Neuronal stem cell (in vitro differentiated cells): ENCODE data around the gene SORCS1.

Experiments
- DNase-seq: peaks from one replicate; pipeline ENCODE4 v3.0.0-alpha.2; 2013; ENCODE audit warnings: low spot score
- H2AFZ ChIP-seq: one replicate; pipeline ENCODE4 v1.6.1; 2013; ENCODE audit warnings: mild to moderate bottlenecking, low read length, inconsistent platforms
- H2AK5ac ChIP-seq: 2 replicates; pipeline ENCODE4 v1.6.1; 2013; ENCODE audit warnings: low read depth, mild to moderate bottlenecking, inconsistent platforms, low read length, moderate library complexity, mixed read lengths
- H2BK120ac ChIP-seq: 2 replicates; pipeline ENCODE4 v1.6.1; 2013; ENCODE audit warnings: low read depth, mild to moderate bottlenecking, inconsistent platforms, low read length, moderate library complexity, mixed read lengths
- H2BK12ac ChIP-seq: one replicate; pipeline ENCODE4 v1.6.1; 2013; ENCODE audit warnings: low read length, inconsistent platforms
- H2BK15ac ChIP-seq: 2 replicates; pipeline ENCODE4 v1.6.1; 2013; ENCODE audit warnings: mild to moderate bottlenecking, low read length, inconsistent platforms, mixed read lengths
- H2BK5ac ChIP-seq: one replicate; pipeline ENCODE4 v1.6.1; 2013; ENCODE audit warnings: inconsistent platforms, mild to moderate bottlenecking, low read length, moderate library complexity
- H3K14ac ChIP-seq: one replicate; pipeline ENCODE4 v1.6.1; 2013; ENCODE audit warnings: low read length, inconsistent platforms
- H3K18ac ChIP-seq: 2 replicates; pipeline ENCODE4 v1.6.1; 2013; ENCODE audit warnings: low read length, inconsistent platforms
- H3K23ac ChIP-seq: 2 replicates; pipeline ENCODE4 v1.6.1; 2013; ENCODE audit warnings: low read depth, mild to moderate bottlenecking, mixed read lengths, low read length, inconsistent platforms; ENCODE audit not compliant: poor library complexity
- H3K27ac ChIP-seq: replicated peaks from 3 replicates; pipeline ENCODE4 v1.5.1; 2013; ENCODE audit warnings: low read length, inconsistent platforms
- H3K27me3 ChIP-seq, 3 experiments: 2 replicates each; pipeline ENCODE4 v1.6.1; 2013; ENCODE audit warnings: low read length in 3 of 3, mild to moderate bottlenecking in 2 of 3, inconsistent platforms in 1 of 3, low read depth in 1 of 3, mixed read lengths in 1 of 3, moderate library complexity in 1 of 3; ENCODE audit not compliant: control insufficient read depth in 3 of 3, insufficient read depth in 3 of 3
- H3K36me3 ChIP-seq, 2 donors: replicated peaks in 1 of 2; 2 replicates each; pipeline ENCODE4 v1.6.1; 2013; ENCODE audit warnings: low read length in 2 of 2; ENCODE audit not compliant: control insufficient read depth in 2 of 2, insufficient read depth in 2 of 2
- H3K4ac ChIP-seq: 2 replicates; pipeline ENCODE4 v1.6.1; 2013; ENCODE audit warnings: inconsistent platforms, mild to moderate bottlenecking, low read length, moderate library complexity
- H3K4me1 ChIP-seq, 2 donors: 1 replicate in 1 of 2; 2 replicates in 1 of 2; pipeline ENCODE4 v1.6.1; 2013; ENCODE audit warnings: low read length in 2 of 2, low read depth in 1 of 2; ENCODE audit not compliant: control insufficient read depth in 2 of 2, insufficient read depth in 1 of 2
- H3K4me2 ChIP-seq: one replicate; pipeline ENCODE4 v1.6.1; 2013; ENCODE audit warnings: mild to moderate bottlenecking, low read length, inconsistent platforms; ENCODE audit not compliant: insufficient read depth, poor library complexity, severe bottlenecking
- H3K4me3 ChIP-seq, 2 donors: 2 replicates each; pipeline ENCODE4 v1.5.1; 2013; ENCODE audit warnings: low read length in 2 of 2, mild to moderate bottlenecking in 2 of 2, inconsistent platforms in 1 of 2, moderate library complexity in 1 of 2
- H3K79me1 ChIP-seq: one replicate; pipeline ENCODE4 v1.6.1; 2013; ENCODE audit warnings: low read depth, mild to moderate bottlenecking, inconsistent platforms, low read length, moderate library complexity
- H3K9ac ChIP-seq: one replicate; pipeline ENCODE4 v1.6.1; 2013; ENCODE audit warnings: mild to moderate bottlenecking, low read depth, low read length, inconsistent platforms; ENCODE audit not compliant: poor library complexity
- H3K9me3 ChIP-seq, 2 donors: replicated peaks in 1 of 2; 2 replicates each; pipeline versions ENCODE3 to v1.6.1; 2013; ENCODE audit warnings: low read length in 2 of 2, mild to moderate bottlenecking in 2 of 2, inconsistent platforms in 1 of 2, low read depth in 1 of 2, mixed read lengths in 1 of 2, moderate library complexity in 1 of 2; ENCODE audit not compliant: control insufficient read depth in 2 of 2, insufficient read depth in 1 of 2
- H4K8ac ChIP-seq: one replicate; pipeline ENCODE4 v1.6.1; 2013; ENCODE audit warnings: low read depth, mild to moderate bottlenecking, inconsistent platforms, low read length, moderate library complexity
- H4K91ac ChIP-seq: one replicate; pipeline ENCODE4 v1.6.1; 2013; ENCODE audit warnings: low read length, low read depth, mild to moderate bottlenecking, inconsistent platforms; ENCODE audit not compliant: poor library complexity
- WGBS, 2 donors: extraction: QIAGEN DNeasy Blood & Tissue Kit; methylation state at CpG; one replicate each; pipeline ENCODE4 v1.1.7; 2013; ENCODE audit warnings: missing lambda C conversion rate in 2 of 2, mixed read lengths in 1 of 2; ENCODE audit not compliant: insufficient read length in 2 of 2, insufficient replicate concordance in 1 of 2; ENCODE audit errors: extremely low coverage in 2 of 2; 5-methylcytosine and 5-hydroxymethylcytosine counted together

The SORCS1 gene

DNA sequence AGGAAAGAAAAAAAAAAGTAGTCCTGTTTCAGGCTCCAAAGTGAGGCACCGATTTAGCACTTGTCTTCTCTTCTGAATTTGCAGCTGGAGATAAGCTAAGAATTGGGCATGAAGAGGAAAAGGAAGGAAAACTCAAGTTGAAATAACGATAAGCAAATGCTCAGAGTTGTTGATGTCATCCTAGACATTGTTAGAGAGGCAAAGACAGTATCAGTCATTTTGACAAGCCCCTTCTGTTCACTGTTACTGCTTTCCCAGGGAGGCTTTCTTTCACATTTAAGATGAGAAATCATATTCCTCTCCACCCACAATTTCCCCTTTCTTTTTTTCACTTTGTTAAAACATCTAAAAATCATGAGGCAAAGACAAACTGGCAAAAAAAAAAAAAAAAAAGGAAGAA, 41.8 kb downstream of the SORCS1 start:
- H2BK15ac ChIP-seq = no peak overlapping the region
- no peak overlapping the region for H2BK12ac ChIP-seq
- no peak overlapping the region for H2AFZ ChIP-seq
- no peak overlapping the region for H3K4me2 ChIP-seq
- H3K4me3 ChIP-seq = no peak overlapping the region
- WGBS, 2 donors = no CpG with 5 or more reads among the region's 2 CpGs
- no peaks in the 10 kb centered on the region for H3K79me1 ChIP-seq
- H2BK120ac ChIP-seq = no peak overlapping the region
- no peak for DNase-seq
- H3K36me3 ChIP-seq = no peaks in the 10 kb centered on the region
- H3K27ac ChIP-seq = no peak overlapping the region
- H3K27me3 ChIP-seq = no peaks in the 10 kb centered on the region
- no peak overlapping the region for H4K91ac ChIP-seq
- no peak overlapping the region for H3K18ac ChIP-seq
- H4K8ac ChIP-seq = no peak overlapping the region
- H3K9ac ChIP-seq = no peak overlapping the region
- H3K14ac ChIP-seq = no peak overlapping the region
- peaks cover 0 to 2% of the 10 kb centered on the region in 2 donors for H3K4me1 ChIP-seq
- no peaks in the 10 kb centered on the region for H3K9me3 ChIP-seq
- H2AK5ac ChIP-seq = no peak overlapping the region
- H3K23ac ChIP-seq = no peak overlapping the region
- no peak overlapping the region for H3K4ac ChIP-seq
- H2BK5ac ChIP-seq = no peak overlapping the region

DNA sequence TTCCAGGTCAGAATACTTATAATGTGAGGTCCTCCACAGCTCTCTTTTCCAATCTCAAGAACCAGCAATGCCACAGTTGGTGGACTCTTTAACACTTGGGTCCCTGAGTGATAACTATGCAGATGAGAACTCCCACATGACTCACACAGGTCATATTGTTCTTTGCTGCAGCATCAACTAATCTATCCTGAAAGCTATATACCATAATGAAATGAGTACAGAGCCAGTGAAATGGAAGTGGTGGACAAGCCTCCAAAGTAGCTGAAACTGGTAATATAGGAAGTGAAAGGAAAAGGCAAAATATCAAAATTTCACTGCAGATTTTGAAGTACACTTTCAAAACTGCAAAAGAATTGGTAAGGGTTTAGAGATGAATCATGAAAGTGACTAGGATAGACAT, 45.6 kb downstream of the SORCS1 start:
- Histone ChIP-seq H3K14ac (no peak overlapping the region), H3K18ac (no peak overlapping the region), H3K9me3 (no peaks in the 10 kb centered on the region), H4K91ac (no peak overlapping the region), H2AFZ (no peak overlapping the region), H3K9ac (no peak overlapping the region), H3K4ac (no peak overlapping the region), H2BK5ac (no peak overlapping the region), H3K79me1 (no peaks in the 10 kb centered on the region), H3K27me3 (no peaks in the 10 kb centered on the region), H3K36me3 (no peaks in the 10 kb centered on the region), H4K8ac (no peak overlapping the region), H3K27ac (no peak overlapping the region), H3K4me3 (no peak overlapping the region), H2BK12ac (no peak overlapping the region), H2AK5ac (no peak overlapping the region), H3K4me2 (no peak overlapping the region), H3K4me1 (no peaks in the 10 kb centered on the region), H2BK15ac (no peak overlapping the region), H2BK120ac (no peak overlapping the region), H3K23ac (no peak overlapping the region)
- DNase-seq = no peak

DNA sequence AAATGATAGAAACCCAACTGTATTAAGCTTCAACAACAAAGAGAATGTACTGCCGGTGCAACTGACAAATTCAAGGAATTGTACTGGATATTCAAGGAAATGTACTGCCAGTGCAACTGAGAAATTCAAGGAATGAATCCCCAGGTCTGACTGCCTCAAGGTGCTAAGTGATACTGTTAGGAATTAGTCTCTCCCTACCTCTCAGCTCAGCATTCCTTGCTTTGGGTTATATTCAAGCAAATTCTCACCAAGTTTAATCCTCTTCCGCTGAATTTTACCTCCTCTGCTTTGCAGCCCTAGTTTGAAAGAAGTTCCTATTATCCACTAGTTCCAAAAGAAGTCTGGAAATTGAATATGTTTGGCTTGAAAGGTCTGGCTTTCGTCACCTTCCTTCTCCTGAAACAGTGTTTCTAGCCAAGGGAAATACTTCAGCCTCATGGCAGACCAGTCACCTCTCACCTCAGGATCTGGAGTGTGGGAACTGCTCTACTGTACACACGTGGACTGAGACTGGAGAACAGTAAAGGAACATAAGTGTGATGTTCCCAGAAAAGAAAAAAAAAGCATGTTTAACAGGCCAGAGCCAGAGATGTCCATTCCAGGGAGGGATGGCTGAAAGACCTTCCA, 60.4 kb downstream of the SORCS1 start:
- Histone ChIP-seq H3K4me2 (no peak overlapping the region), H3K4me3 (no peak overlapping the region), H3K27me3 (no peaks in the 10 kb centered on the region), H2BK120ac (no peak overlapping the region), H3K79me1 (no peaks in the 10 kb centered on the region), H3K9ac (no peak overlapping the region), H3K4ac (no peak overlapping the region), H2AK5ac (no peak overlapping the region), H3K23ac (no peak overlapping the region), H3K9me3 (peaks cover 0 to 5% of the 10 kb centered on the region in 2 donors), H4K91ac (no peak overlapping the region), H2BK15ac (no peak overlapping the region), H3K27ac (no peak overlapping the region), H2BK5ac (no peak overlapping the region), H3K36me3 (no peaks in the 10 kb centered on the region), H2AFZ (no peak overlapping the region), H3K4me1 (peaks cover 5 to 8% of the 10 kb centered on the region in 2 donors), H4K8ac (no peak overlapping the region), H2BK12ac (no peak overlapping the region), H3K14ac (no peak overlapping the region), H3K18ac (no peak overlapping the region)
- DNase-seq = no peak
- no CpG with 5 or more reads among the region's 4 CpGs for WGBS, 2 donors

DNA sequence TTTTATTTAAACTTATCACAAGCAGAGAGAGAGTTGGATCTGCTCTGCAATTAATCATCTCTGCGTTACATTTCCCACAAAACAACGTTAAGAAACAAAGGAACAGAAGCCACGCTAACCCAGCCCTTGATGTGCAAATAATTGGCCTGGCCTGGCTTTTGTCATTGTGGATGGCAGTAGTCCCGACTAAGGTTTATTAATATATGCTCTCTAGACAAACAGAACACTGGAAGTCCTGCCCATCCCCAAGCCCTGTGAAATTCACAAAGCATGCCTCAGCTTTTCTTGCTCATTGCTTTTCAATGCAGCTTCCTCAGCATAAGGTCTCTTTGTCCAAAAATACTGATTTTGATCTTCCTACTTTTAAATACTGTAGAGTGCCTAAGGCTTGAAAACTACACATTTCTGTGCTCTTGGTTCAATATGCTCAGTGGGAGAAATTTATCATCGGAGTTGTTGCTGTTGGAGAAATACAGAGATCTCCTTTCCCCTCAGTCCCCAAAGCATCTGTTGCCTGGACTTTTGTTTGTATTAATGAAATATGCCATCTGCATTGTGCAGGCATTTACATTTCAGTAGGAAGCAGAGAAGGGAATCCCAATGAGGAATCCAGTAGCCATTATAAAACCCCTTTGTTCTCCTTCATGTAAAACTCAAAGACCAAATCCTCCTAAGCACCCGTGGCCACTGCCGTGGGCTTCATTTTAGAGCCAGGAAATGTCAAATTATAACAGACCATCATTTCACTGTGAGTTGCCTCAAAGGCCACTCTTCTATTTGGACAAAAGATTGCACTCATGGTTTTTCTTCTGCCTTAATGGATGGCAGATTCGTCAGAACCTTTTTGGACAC, 61.1 kb downstream of the SORCS1 start:
- WGBS, 2 donors = no CpG with 5 or more reads among the region's 8 CpGs
- Histone ChIP-seq H2BK120ac (no peak overlapping the region), H2BK5ac (no peak overlapping the region), H3K79me1 (no peaks in the 10 kb centered on the region), H3K23ac (no peak overlapping the region), H3K27ac (no peak overlapping the region), H3K27me3 (no peaks in the 10 kb centered on the region), H2BK12ac (no peak overlapping the region), H3K4me3 (no peak overlapping the region), H2BK15ac (no peak overlapping the region), H3K4me1 (peaks cover 5 to 8% of the 10 kb centered on the region in 2 donors), H2AK5ac (no peak overlapping the region), H2AFZ (peak overlapping the region; percentile 49), H3K4ac (no peak overlapping the region), H3K36me3 (no peaks in the 10 kb centered on the region), H4K8ac (no peak overlapping the region), H3K14ac (no peak overlapping the region), H3K9ac (no peak overlapping the region), H3K9me3 (peaks cover 0 to 2% of the 10 kb centered on the region in 2 donors), H3K4me2 (no peak overlapping the region), H4K91ac (no peak overlapping the region), H3K18ac (no peak overlapping the region)
- no peak for DNase-seq
